HG03280 (cell line): ENCODE results near the gene OR1L8.

Experiments used
- ATAC-seq: cut with Tn5 transposase; IDR thresholded peaks from one replicate; pipeline ENCODE4 v1.9.1; 2021; ENCODE audit warnings: mild to moderate bottlenecking, moderate library complexity; ENCODE audit not compliant: unreplicated experiment

Gene OR1L8

DNA sequence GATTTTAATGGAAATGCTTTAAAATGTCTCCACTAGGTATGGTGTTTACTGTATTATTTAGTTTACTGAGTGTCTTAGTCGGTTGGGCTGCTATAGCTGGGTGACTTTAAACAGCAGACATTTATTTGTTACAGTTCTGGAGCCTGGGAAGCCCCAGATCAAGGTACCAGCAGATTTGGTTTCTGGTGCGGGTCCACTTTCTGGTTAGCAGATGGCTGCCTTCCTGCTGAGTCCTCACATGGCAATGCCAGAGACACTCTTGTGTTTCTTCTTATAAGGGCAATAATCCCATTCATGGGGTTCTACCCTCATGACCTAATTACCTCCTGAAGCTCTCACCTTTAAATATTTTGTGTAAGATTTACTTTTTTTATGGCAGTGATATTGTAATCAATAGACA lies 65.0 kb downstream of the OR1L8 start:
- ATAC-seq, result no peak
